Activated naive CD8-positive, alpha-beta T cell treated with anti-CD3 and anti-CD28 coated beads for 36 hours (primary cell): Measurements from ENCODE around the gene FOXF1. TPM values are rescaled to one million over a fixed set of nuclear protein-coding genes. Genes with fewer than 3 reads are reported as not detected.
A peak's percentile ranks its signal among the peaks of the same experiment; 100 is the strongest.

Experiments used
- DNase-seq: peaks from one replicate; pipeline ENCODE4 v3.0.0; 2021
- H3K27ac Mint-ChIP-seq: one replicate; pipeline ENCODE4 v1.8.0; 2022; ENCODE audit warnings: mild to moderate bottlenecking, moderate library complexity, mixed read lengths
- H3K27me3 Mint-ChIP-seq: one replicate; pipeline ENCODE4 v1.8.0; 2022; ENCODE audit warnings: mild to moderate bottlenecking, mixed read lengths
- H3K36me3 Mint-ChIP-seq: one replicate; pipeline ENCODE4 v1.8.0; 2021; ENCODE audit warnings: mild to moderate bottlenecking, mixed read lengths
- H3K4me1 Mint-ChIP-seq: one replicate; pipeline ENCODE4 v1.8.0; 2021; ENCODE audit warnings: mixed read lengths
- H3K4me3 Mint-ChIP-seq: one replicate; pipeline ENCODE4 v1.8.0; 2022; ENCODE audit warnings: mild to moderate bottlenecking, moderate library complexity, mixed read lengths
- H3K9me3 Mint-ChIP-seq: one replicate; pipeline ENCODE4 v1.8.0; 2022; ENCODE audit warnings: mixed read lengths
- total RNA-seq, 2 experiments: library from RNA; stranded (reverse); gene quantifications; one replicate each; pipeline ENCODE4 v1.2.3, GENCODE V29; 2021

FOXF1 gene
- total RNA-seq, 2 experiments from 2014 or later = not detected

- DNase-seq = no peak
- Mint-ChIP-seq H3K36me3 (peaks cover 2% of the 10 kb centered on the region), H3K27me3 (peaks cover 80% of the 10 kb centered on the region), H3K4me3 (no peak overlapping the region), H3K4me1 (peaks cover 19% of the 10 kb centered on the region), H3K9me3 (no peaks in the 10 kb centered on the region), H3K27ac (no peak overlapping the region)
Observed at GRCh38 chr16:86507173-86508027, 2.9 kb upstream of the FOXF1 start.

DNA sequence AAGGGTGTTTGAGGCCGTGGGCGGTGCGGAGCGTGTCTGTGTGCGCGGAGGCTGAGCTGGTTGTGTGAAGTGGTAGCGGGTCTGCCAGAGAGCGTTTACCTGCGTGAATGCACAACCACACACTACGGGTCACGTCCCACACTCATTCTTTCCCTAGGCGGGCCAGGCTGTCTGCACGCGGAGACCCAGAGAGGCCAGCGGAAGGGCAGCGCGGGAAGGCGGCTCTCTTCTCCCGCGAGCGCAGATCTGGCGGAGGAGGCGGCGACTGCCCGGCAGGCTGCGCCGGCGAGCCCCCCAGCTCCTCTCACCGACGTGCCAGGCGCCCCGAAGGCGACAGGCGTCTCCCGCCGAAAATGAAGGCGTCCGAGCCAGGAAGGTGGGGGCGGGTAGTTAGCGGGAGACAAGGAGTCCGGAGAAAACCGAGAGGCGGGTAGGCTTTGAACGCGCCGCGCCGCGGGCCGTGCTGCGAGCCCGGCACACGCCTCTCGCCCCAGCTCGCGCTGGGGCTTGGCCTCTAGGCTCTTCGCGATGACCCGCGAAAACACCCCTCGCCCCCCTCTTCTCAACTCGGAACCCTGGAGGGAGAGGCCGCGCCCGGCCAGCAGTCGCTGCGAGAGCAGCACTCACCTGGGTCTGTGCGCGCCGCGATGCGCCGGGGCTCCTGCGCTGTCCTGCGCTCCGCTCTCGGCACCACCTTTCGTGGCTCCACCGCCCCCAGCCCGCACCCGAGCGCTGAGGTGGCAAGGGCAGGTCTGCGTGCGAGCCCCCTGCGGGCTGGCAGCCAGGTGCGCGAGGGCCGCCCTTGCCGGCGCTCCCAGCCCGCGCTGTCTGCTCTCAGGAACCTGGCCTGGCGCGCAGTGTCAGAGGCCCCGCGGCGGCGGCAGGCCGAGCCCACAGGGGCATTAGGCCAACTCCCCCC lies 2.0 kb upstream of the FOXF1 start:
- Mint-ChIP-seq H3K27me3 (peaks cover 81% of the 10 kb centered on the region), H3K27ac (no peak overlapping the region), H3K36me3 (peaks cover 2% of the 10 kb centered on the region), H3K4me1 (peaks cover 22% of the 10 kb centered on the region), H3K9me3 (no peaks in the 10 kb centered on the region), H3K4me3 (no peak overlapping the region)
- DNase-seq = no peak

DNA sequence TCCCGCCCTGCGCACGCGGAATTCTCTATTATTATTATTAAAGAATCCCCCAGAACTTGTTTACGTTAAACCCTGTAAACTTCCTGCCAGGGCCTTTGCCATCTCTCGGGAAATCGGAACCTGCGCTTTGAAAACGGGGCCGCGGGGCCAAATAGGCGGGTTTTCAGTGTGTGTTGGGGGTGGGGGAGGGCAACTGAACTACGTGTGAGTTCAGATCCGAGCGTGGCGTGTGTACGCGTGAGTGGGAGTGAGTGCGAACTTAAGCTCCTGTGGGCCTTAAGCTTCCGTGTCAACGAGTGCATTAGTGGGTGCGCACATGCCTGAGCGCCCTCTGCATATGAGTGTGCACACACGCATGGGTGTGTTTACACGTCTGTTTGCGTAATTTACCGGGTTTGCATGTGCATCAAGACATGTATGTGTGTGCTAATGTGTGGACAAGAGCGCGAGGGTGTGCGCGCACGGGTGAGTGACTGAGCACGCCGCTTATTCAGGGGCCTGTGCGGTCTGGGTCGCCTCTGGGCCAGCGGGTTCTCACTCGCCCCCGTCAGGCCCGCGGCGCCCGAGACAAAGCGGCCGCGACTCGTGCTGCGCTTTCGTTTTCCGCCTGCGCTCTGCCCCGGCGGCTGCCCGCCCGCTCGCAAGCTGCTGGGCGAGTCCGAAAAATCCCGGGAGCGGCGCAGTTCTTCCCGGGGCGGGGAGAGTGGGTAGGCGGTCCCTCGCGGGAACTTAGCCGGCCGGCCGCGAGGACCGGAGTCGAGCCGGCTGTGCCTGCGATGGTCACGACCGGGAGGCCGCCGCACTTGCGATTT lies 1.2 kb upstream of the FOXF1 start:
- peaks cover 2% of the 10 kb centered on the region for H3K36me3 Mint-ChIP-seq
- H3K27me3 Mint-ChIP-seq = peaks cover 81% of the 10 kb centered on the region
- H3K4me1 Mint-ChIP-seq = peaks cover 26% of the 10 kb centered on the region
- H3K4me3 Mint-ChIP-seq = peak overlapping the region; percentile 53
- peak; percentile 23 for DNase-seq
- H3K9me3 Mint-ChIP-seq = no peaks in the 10 kb centered on the region
- H3K27ac Mint-ChIP-seq = no peak overlapping the region

DNA sequence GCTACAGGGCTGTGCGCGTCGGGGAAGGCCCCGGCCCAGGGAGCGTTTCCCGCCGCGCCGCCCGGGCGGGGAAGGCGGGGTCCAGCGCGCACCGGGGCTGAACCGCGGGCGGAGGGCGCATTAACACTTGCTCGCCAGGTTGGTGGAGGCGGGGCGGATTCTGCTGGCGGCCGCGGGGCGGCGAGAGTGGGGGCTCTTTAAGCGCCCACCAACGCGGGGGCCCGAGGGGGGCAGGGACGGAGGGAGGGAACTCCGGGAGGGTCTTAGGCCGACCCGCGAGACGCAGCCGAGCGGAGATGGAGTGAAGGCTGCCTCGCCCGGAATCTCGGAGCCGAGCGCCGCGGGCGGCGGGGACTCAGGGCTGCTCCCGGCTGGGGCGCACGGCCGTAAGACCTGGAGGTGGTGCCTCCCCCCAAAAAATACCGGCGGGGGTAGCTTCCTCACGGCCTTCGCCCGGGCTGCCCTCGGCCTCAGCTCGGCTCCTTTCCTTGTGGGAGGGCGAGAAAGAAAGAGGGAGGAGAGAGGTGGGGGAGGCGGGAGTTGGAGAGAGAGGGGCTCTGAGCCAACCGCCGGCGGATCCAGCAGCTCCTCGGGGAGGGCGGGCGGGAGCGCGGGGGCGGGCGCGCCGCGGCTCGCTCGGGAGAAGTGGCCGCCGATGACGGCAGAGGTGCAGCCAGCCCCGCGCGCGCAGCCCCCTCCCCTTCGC lies 415 bp upstream of the FOXF1 start:
- Mint-ChIP-seq H3K36me3 (peaks cover 2% of the 10 kb centered on the region), H3K9me3 (no peaks in the 10 kb centered on the region), H3K4me1 (peaks cover 26% of the 10 kb centered on the region), H3K27me3 (peaks cover 81% of the 10 kb centered on the region), H3K27ac (no peak overlapping the region), H3K4me3 (no peak overlapping the region)
- no peak for DNase-seq

DNA sequence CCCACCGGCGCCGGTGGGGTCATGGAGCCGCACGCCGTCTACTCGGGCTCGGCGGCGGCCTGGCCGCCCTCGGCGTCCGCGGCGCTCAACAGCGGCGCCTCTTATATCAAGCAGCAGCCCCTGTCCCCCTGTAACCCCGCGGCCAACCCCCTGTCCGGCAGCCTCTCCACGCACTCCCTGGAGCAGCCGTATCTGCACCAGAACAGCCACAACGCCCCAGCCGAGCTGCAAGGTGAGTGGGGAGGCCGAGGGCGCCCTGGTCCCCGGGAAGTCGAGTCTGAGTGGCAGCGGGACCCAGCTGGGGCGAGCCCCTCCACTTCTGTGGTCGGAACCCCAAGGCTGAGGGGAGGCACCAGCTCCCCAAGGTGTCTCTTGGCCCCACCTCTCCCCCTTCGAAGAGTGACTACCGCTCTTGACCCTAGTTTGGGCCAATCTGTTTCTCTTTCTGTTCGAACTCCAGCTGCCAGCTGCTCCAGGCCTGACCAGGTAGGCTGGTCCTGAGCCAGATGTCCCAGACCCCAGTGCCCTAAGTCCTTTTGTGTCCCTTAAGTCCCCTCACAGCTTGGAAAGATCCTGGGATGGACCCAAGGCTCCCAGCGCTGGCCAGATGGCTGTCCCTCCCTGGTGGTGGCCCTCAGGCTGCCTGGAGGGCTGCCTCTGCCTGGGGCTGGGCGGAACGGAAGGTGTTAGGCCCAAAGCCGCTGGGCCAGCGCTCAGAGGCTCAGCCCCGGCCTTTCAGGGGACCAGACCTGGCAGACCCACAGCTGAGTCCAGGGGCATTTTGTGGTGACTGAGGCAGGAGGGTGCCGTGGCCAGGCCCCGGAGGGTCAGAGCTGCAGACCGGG lies 1.2 kb downstream of the FOXF1 start:
- DNase-seq = no peak
- Mint-ChIP-seq H3K36me3 (peaks cover 2% of the 10 kb centered on the region), H3K4me1 (peaks cover 16% of the 10 kb centered on the region), H3K9me3 (no peaks in the 10 kb centered on the region), H3K27ac (no peak overlapping the region), H3K27me3 (peaks cover 80% of the 10 kb centered on the region), H3K4me3 (peak overlapping the region; percentile 30)

- no peak for DNase-seq
- H3K4me3 Mint-ChIP-seq = no peak overlapping the region
- H3K9me3 Mint-ChIP-seq = no peaks in the 10 kb centered on the region
- peaks cover 80% of the 10 kb centered on the region for H3K27me3 Mint-ChIP-seq
- H3K27ac Mint-ChIP-seq = no peak overlapping the region
- H3K4me1 Mint-ChIP-seq = peaks cover 16% of the 10 kb centered on the region
- H3K36me3 Mint-ChIP-seq = peaks cover 2% of the 10 kb centered on the region
Observed at GRCh38 chr16:86512301-86512859, 2.1 kb downstream of the FOXF1 start.

- no peak for DNase-seq
- Mint-ChIP-seq H3K4me3 (no peak overlapping the region), H3K4me1 (peaks cover 14% of the 10 kb centered on the region), H3K27ac (no peak overlapping the region), H3K27me3 (peaks cover 80% of the 10 kb centered on the region), H3K9me3 (no peaks in the 10 kb centered on the region), H3K36me3 (peaks cover 2% of the 10 kb centered on the region)
Observed at GRCh38 chr16:86512860-86513470, 2.6 kb downstream of the FOXF1 start.

DNA sequence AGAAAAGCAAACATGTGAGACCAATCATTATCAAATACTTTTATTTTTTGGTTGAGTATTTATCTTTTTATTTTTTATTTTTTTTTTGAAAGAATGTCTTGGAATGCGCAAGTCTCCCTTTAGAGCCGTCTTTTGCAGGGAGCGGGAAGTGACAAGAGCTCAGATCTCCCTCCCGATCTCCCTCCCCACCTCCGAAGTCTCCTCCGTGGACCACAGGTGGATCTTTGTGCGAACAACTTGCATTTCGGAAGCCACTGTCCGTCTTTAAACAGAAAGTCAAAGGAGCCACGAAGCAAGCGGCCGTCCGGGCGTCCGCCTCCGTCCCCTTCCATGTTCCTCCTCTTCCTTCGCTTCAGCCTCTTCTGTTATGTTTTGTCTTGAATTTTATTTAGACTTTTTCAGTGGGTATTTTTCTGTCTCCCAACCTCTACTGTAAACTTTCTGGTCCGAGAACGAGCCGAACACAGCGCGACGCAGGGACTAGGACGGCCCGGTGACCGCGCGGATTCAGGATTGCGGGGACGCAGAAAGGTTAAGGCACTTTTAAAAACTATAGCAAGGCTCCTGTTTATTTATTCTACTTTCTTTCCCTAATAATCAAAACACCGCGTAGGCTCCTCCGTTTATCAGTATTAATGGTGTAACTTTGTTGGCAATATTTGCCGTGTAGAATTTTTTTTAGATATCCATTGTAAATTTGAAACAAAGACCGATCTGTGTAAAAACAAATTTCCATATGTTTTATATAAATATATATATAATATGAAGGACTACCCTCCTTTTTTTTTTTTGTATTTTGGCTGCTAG lies 3.3 kb downstream of the FOXF1 start:
- Mint-ChIP-seq H3K27ac (no peak overlapping the region), H3K4me3 (peak overlapping the region; percentile 2), H3K4me1 (peaks cover 13% of the 10 kb centered on the region), H3K27me3 (peaks cover 86% of the 10 kb centered on the region), H3K36me3 (peaks cover 2% of the 10 kb centered on the region), H3K9me3 (no peaks in the 10 kb centered on the region)
- no peak for DNase-seq

DNA sequence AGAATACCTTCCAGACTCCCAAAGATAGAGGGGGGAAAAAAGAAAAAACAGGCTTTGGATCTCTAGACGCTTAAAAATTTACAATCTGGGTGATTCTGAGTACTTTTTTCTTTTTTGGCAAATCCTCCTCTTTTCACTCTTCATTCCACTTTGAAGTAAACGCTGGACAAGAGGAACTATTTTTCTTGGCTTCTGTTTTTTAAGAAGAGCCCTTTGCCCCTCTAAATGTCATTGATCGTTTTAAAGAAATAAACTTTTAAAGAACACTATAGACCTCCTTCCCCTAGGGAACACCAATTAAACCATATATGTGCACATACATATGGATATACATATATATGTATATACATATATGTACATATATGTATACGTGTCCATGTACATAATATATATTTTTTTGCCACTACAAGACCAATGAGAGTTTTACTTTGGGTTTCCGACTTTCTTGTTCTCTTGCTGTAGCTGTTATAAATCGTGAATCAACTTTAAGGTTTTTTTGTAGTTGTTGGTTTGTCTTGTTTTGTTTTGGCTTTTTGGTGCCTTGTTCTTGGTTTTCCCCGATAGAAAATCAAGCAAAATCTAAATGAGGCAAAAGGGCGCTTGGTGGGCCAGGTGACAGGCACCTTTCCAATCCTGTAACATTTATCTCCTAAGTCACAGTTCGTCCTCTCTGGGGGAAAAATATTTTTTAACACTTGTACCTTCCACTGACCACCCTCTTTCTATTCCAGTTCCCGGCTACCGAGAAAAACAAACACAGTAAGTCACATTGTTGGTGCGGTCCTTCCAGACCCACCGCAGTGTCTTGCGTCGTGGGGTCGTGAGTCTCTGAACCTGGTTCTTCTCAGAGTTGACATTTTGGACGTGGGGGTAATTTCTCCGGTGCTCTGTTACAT lies 4.4 kb downstream of the FOXF1 start:
- Mint-ChIP-seq H3K27me3 (peaks cover 87% of the 10 kb centered on the region), H3K4me3 (no peak overlapping the region), H3K27ac (no peak overlapping the region), H3K4me1 (peaks cover 8% of the 10 kb centered on the region), H3K9me3 (no peaks in the 10 kb centered on the region), H3K36me3 (peaks cover 2% of the 10 kb centered on the region)
- DNase-seq = no peak

GRCh38 chr16:86515413-86515776 lies 5.1 kb downstream of the FOXF1 start:
- Mint-ChIP-seq H3K27ac (no peak overlapping the region), H3K9me3 (no peaks in the 10 kb centered on the region), H3K4me1 (peaks cover 8% of the 10 kb centered on the region), H3K4me3 (no peak overlapping the region), H3K27me3 (peaks cover 89% of the 10 kb centered on the region), H3K36me3 (peaks cover 2% of the 10 kb centered on the region)
- DNase-seq = no peak

DNA sequence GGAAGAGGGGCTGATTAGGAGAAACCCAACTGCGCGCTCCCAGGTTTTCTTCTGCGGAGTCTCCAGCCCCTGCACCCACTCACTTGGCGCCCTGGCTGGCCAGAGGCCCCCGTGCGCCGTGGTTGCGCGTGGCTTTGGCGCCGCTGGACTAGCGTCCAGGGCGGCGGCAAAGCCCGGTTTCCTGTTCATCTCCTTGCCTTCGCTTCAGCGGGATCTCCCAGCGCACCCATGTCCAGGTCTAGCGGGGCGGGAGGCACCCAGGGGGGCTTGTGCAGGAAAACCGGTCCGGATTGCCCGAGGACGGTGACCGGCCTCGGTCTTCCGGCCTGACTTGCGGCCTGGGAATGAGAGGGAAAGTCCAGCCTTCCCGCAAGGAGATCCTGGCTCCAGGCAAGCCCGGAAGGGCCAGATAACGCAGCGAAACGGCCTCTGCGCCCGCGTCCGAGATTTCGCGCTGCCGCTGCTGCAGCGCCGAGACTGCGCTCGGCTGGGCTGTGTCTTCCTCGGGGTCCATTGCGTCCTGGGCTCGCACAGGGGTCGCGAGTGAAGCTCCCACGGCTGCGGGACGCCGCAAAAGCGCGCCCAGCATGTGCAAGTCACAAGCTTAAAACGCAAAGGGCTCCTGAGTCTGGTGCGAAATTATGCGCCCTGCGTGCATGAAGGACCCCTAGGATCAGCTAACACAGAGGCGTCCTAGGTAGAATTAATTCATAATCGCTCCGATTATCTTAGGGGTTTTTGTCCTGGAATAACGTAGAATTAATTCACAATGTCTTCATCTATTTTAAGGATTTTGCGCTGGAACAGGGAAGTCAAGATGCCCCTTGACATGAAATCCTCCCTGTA lies 5.7 kb downstream of the FOXF1 start:
- H3K27ac Mint-ChIP-seq = no peak overlapping the region

More for the DNA sequence above, 5.7 kb downstream of the FOXF1 start:
- peaks cover 8% of the 10 kb centered on the region for H3K4me1 Mint-ChIP-seq
- no peak overlapping the region for H3K4me3 Mint-ChIP-seq
- H3K27me3 Mint-ChIP-seq = peaks cover 87% of the 10 kb centered on the region
- no peaks in the 10 kb centered on the region for H3K9me3 Mint-ChIP-seq
- no peak for DNase-seq
- H3K36me3 Mint-ChIP-seq = peaks cover 2% of the 10 kb centered on the region
